HCT116 (cell line): ENCODE results near the gene IFITM5. TPM values are rescaled to one million over a fixed set of nuclear protein-coding genes. Genes with fewer than 3 reads are reported as not detected.

Experiments
- ATAC-seq: fragments of 200-7000 bp; cut with Tn5 transposase; 2 replicates; pipeline ENCODE4 v1.9.1; 2020; ENCODE audit warnings: mild to moderate bottlenecking, moderate library complexity
- BruUV-seq: library from RNA; stranded (reverse); fragments of 400-500 nt; replicated peaks from 2 replicates; lab custom pipeline; 2021; lab: Mats Ljungman, UMichigan
- CTCF ChIA-PET: fragments of 300-600 bp; sonication (Branson Sonifier 250); formaldehyde crosslinking; loops from one replicate; lab custom pipeline; 2021; ENCODE audit warnings: antibody characterized with exemption; lab: Charles Lee
- POLR2A ChIA-PET: fragments of 300-600, 350-600 bp; sonication (Branson Sonifier 250); formaldehyde crosslinking; loops from one replicate; lab custom pipeline; 2021; ENCODE audit warnings: antibody characterized with exemption; lab: Charles Lee
- RAD21 ChIA-PET, 2 experiments: fragments of 300-600 bp; sonication (Branson Sonifier 250); formaldehyde crosslinking; loops; one replicate each; lab custom pipeline; 2023; ENCODE audit warnings: low total read pairs in 2 of 2; ENCODE audit not compliant: uncharacterized antibody in 2 of 2, unreplicated experiment in 2 of 2, low non-redundant PET in 1 of 2; lab: Charles Lee
- DNase-seq: peaks from one replicate; pipeline ENCODE4 v3.0.0-alpha.2; 2010; ENCODE audit warnings: low read depth, low spot score
- H2AFZ ChIP-seq: fragments of 200-600 bp; shearing (Covaris generic), sonication (generic); 2 replicates; pipeline ENCODE4 v1.6.1; 2017; ENCODE audit warnings: low read depth, mixed run types, mixed read lengths, antibody characterized with exemption, low read length; ENCODE audit not compliant: poor library complexity, severe bottlenecking
- H3K27ac ChIP-seq: 2 replicates; pipeline ENCODE4 v1.5.1; 2012; ENCODE audit warnings: low read depth, low read length
- H3K27me3 ChIP-seq: fragments of 200-600 bp; sonication (generic); 2 replicates; pipeline ENCODE4 v1.6.1; 2016; ENCODE audit warnings: mixed run types, low read length, mixed read lengths; ENCODE audit not compliant: insufficient read depth
- H3K36me3 ChIP-seq, 2 experiments: fragments of 200-500 bp in 1 of 2; fragments of 200-600 bp in 1 of 2; sonication (Bioruptor generic) in 1 of 2; sonication (generic) in 1 of 2; 2 replicates each; pipeline versions ENCODE4 v1.5.1 to v1.6.1; 2014 to 2016; ENCODE audit warnings: low read length in 2 of 2, inconsistent platforms in 1 of 2, mixed read lengths in 1 of 2, mixed run types in 1 of 2; ENCODE audit not compliant: insufficient read depth in 2 of 2, control insufficient read depth in 1 of 2
- H3K4me1 ChIP-seq, 2 experiments: fragments of 200-600 bp in 1 of 2; sonication (generic) in 1 of 2; 2 replicates each; pipeline versions ENCODE4 v1.5.1 to v1.6.1; 2012 to 2017; ENCODE audit warnings: low read length in 2 of 2, inconsistent platforms in 1 of 2, mild to moderate bottlenecking in 1 of 2, mixed read lengths in 1 of 2, mixed run types in 1 of 2, moderate library complexity in 1 of 2; ENCODE audit not compliant: insufficient read depth in 2 of 2, control insufficient read depth in 1 of 2
- H3K4me2 ChIP-seq: fragments of 200-600 bp; sonication (generic); 2 replicates; pipeline ENCODE4 v1.6.1; 2017; ENCODE audit warnings: mixed run types, low read length, mixed read lengths
- H3K4me3 ChIP-seq, 2 experiments: fragments of 200-600 bp in 1 of 2; sonication (generic) in 1 of 2; replicated peaks in 1 of 2; 2 replicates each; pipeline ENCODE4 v1.5.1; 2011 to 2016; ENCODE audit warnings: low read length in 2 of 2, control low read depth in 1 of 2, low read depth in 1 of 2, mild to moderate bottlenecking in 1 of 2, mixed read lengths in 1 of 2, mixed run types in 1 of 2
- H3K79me2 ChIP-seq: fragments of 200-600 bp; sonication (generic); 2 replicates; pipeline ENCODE4 v1.6.1; 2017; ENCODE audit warnings: mild to moderate bottlenecking, mixed run types, low read length, moderate library complexity, mixed read lengths; ENCODE audit not compliant: insufficient read depth
- H3K9ac ChIP-seq: fragments of 200-600 bp; sonication (generic); 2 replicates; pipeline ENCODE4 v1.6.1; 2016; ENCODE audit warnings: low read length, mixed read lengths
- H3K9me2 ChIP-seq: fragments of 200-600 bp; sonication (generic), shearing (Covaris generic); 2 replicates; pipeline ENCODE4 v1.6.1; 2017; ENCODE audit warnings: mixed run types, mild to moderate bottlenecking, moderate library complexity; ENCODE audit not compliant: insufficient read depth
- H3K9me3 ChIP-seq, 2 experiments: fragments of 200-500 bp in 1 of 2; fragments of 200-600 bp in 1 of 2; sonication (Bioruptor generic) in 1 of 2; sonication (generic) in 1 of 2; 2 replicates each; pipeline ENCODE4 v1.6.1; 2014 to 2017; ENCODE audit warnings: low read length in 2 of 2, mixed read lengths in 2 of 2, inconsistent platforms in 1 of 2, low read depth in 1 of 2, mild to moderate bottlenecking in 1 of 2, mixed run types in 1 of 2, moderate library complexity in 1 of 2; ENCODE audit not compliant: control insufficient read depth in 1 of 2, insufficient read depth in 1 of 2
- H4K20me1 ChIP-seq: fragments of 200-600 bp; sonication (generic), shearing (Covaris generic); 2 replicates; pipeline ENCODE4 v1.6.1; 2017; ENCODE audit warnings: mixed run types, mild to moderate bottlenecking, moderate library complexity; ENCODE audit not compliant: insufficient read depth
- CEBPB ChIP-seq: IDR thresholded peaks from 2 replicates; pipeline ENCODE4 v1.6.1; 2012; ENCODE audit warnings: low read depth
- ELF1 ChIP-seq: IDR thresholded peaks from 2 replicates; pipeline ENCODE4 v1.6.1; 2012; ENCODE audit warnings: low read depth, borderline replicate concordance
- JUND ChIP-seq: IDR thresholded peaks from 2 replicates; pipeline ENCODE4 v1.6.1; 2012
- POLR2A ChIP-seq: IDR thresholded peaks from 2 replicates; pipeline ENCODE4 v1.7.0; 2011; ENCODE audit warnings: borderline replicate concordance; ENCODE audit not compliant: insufficient read depth, insufficient read length; ENCODE audit errors: extremely low read depth
- RAD21 ChIP-seq: IDR thresholded peaks from 2 replicates; pipeline ENCODE4 v1.6.1; 2012; ENCODE audit warnings: low read depth, mild to moderate bottlenecking
- SIN3A ChIP-seq: IDR thresholded peaks from 2 replicates; pipeline ENCODE4 v1.6.1; 2012; ENCODE audit warnings: low read depth
- TCF7L2 ChIP-seq: IDR thresholded peaks from 2 replicates; pipeline ENCODE4 v1.7.0; 2011; ENCODE audit warnings: borderline replicate concordance, inconsistent platforms; ENCODE audit not compliant: insufficient read depth, insufficient read length; ENCODE audit errors: extremely low read depth
- YY1 ChIP-seq: IDR thresholded peaks from 2 replicates; pipeline ENCODE4 v1.6.1; 2011; ENCODE audit warnings: low read length, low read depth, moderate library complexity, mild to moderate bottlenecking; ENCODE audit not compliant: insufficient replicate concordance; ENCODE audit errors: extremely low read depth
- intact Hi-C: fragments of 100-400 bp; cut with micrococcal nuclease; formaldehyde crosslinking; loops from 2 replicates; pipeline ENCODE4 v1.10.0; 2022
- total RNA-seq: library from RNA; stranded (reverse); gene quantifications from one replicate; pipeline ENCODE4 v1.2.1, GENCODE V29; 2021; ENCODE audit not compliant: unreplicated experiment
- TF ChIP-seq, protein P1 (sequence below): IDR thresholded peaks from 2 replicates; pipeline ENCODE4 v1.6.1; 2012; ENCODE audit warnings: low read depth
- TF ChIP-seq, protein P2 (sequence below): IDR thresholded peaks from 2 replicates; pipeline ENCODE4 v1.6.1; 2012
- TF ChIP-seq, protein P3 (sequence below): IDR thresholded peaks from 2 replicates; pipeline ENCODE4 v1.6.1; 2012
- TF ChIP-seq, protein P4 (sequence below): IDR thresholded peaks from 2 replicates; pipeline ENCODE4 v1.6.1; 2011; ENCODE audit warnings: mild to moderate bottlenecking, low read length, moderate library complexity; ENCODE audit not compliant: insufficient replicate concordance; ENCODE audit errors: extremely low read depth

The IFITM5 gene
- total RNA-seq, 1 experiment from 2014 or later, result not detected

DNA sequence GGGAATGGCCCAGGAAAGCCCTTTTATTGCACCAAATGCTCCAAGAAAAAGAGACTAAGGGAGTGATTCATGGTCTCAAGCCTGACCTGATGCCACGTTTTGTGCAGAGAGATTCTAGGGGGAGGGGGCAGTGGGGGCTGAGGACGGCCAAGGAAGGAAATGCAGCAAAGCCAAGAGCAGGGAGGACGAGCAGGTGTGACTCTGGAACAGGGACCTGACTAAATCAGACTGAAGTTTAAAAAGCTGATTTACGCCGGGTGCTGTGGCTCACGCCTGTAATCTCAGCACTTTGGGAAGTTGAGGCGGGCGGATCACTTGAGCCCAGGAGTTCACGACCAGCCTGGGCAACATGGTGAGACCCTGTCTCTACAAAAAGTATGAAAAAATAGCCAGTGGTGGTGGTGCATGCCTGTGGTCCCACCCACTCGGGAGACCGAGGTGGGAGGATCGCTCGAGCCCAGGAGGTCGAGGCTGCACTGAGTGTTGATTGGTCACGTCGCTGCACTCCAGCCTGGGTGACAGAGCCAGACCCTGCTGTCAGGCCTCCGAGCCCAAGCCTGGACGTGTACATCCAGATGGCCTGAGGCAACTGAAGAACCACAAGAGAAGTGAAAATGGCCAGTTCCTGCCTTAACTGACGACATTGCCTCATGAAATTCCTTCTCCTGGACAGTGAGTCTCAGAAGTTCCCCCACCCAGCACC, 32.2 kb upstream of the IFITM5 start:
- H3K27me3 ChIP-seq, result no peaks in the 10 kb centered on the region
- H4K20me1 ChIP-seq, result no peaks in the 10 kb centered on the region
- TF ChIP-seq JUND (no peak), TCF7L2 (no peak), CEBPB (no peak), RAD21 (no peak), SIN3A (no peak), POLR2A (no peak), ELF1 (no peak), YY1 (no peak)
- TF ChIP-seq, protein P1, sequence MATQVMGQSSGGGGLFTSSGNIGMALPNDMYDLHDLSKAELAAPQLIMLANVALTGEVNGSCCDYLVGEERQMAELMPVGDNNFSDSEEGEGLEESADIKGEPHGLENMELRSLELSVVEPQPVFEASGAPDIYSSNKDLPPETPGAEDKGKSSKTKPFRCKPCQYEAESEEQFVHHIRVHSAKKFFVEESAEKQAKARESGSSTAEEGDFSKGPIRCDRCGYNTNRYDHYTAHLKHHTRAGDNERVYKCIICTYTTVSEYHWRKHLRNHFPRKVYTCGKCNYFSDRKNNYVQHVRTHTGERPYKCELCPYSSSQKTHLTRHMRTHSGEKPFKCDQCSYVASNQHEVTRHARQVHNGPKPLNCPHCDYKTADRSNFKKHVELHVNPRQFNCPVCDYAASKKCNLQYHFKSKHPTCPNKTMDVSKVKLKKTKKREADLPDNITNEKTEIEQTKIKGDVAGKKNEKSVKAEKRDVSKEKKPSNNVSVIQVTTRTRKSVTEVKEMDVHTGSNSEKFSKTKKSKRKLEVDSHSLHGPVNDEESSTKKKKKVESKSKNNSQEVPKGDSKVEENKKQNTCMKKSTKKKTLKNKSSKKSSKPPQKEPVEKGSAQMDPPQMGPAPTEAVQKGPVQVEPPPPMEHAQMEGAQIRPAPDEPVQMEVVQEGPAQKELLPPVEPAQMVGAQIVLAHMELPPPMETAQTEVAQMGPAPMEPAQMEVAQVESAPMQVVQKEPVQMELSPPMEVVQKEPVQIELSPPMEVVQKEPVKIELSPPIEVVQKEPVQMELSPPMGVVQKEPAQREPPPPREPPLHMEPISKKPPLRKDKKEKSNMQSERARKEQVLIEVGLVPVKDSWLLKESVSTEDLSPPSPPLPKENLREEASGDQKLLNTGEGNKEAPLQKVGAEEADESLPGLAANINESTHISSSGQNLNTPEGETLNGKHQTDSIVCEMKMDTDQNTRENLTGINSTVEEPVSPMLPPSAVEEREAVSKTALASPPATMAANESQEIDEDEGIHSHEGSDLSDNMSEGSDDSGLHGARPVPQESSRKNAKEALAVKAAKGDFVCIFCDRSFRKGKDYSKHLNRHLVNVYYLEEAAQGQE, result no peak
- TF ChIP-seq, protein P2, sequence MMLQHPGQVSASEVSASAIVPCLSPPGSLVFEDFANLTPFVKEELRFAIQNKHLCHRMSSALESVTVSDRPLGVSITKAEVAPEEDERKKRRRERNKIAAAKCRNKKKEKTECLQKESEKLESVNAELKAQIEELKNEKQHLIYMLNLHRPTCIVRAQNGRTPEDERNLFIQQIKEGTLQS, result no peak
- TF ChIP-seq, protein P3, sequence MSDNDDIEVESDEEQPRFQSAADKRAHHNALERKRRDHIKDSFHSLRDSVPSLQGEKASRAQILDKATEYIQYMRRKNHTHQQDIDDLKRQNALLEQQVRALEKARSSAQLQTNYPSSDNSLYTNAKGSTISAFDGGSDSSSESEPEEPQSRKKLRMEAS, result no peak
- TF ChIP-seq, protein P4, sequence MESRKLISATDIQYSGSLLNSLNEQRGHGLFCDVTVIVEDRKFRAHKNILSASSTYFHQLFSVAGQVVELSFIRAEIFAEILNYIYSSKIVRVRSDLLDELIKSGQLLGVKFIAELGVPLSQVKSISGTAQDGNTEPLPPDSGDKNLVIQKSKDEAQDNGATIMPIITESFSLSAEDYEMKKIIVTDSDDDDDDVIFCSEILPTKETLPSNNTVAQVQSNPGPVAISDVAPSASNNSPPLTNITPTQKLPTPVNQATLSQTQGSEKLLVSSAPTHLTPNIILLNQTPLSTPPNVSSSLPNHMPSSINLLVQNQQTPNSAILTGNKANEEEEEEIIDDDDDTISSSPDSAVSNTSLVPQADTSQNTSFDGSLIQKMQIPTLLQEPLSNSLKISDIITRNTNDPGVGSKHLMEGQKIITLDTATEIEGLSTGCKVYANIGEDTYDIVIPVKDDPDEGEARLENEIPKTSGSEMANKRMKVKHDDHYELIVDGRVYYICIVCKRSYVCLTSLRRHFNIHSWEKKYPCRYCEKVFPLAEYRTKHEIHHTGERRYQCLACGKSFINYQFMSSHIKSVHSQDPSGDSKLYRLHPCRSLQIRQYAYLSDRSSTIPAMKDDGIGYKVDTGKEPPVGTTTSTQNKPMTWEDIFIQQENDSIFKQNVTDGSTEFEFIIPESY, result no peak
- TF ChIP-seq, all 23 proteins: peak for 0
- Histone ChIP-seq H3K9me3 (no peaks in the 10 kb centered on the region; a peak in 1 of 4 replicates), H3K27ac (no peak overlapping the region), H3K79me2 (no peaks in the 10 kb centered on the region), H3K4me2 (no peak overlapping the region), H2AFZ (no peak overlapping the region), H3K4me3 (no peak overlapping the region), H3K36me3 (no peaks in the 10 kb centered on the region), H3K9me2 (no peaks in the 10 kb centered on the region), H3K9ac (no peak overlapping the region), H3K4me1 (peaks cover 0 to 7% of the 10 kb centered on the region in 2 experiments; a peak in 2 of 4 replicates)
- intact Hi-C loops, result no loop called here
- ChIA-PET POLR2A (no interaction called here), RAD21 (no interaction called here), CTCF (no interaction called here)
- no TSS peak for BruUV-seq
- ATAC-seq (no peak), DNase-seq (no peak)
